Motor neuron (in vitro differentiated cells): ENCODE measurements around the gene PRIM2. TPM values are rescaled to one million over a fixed set of nuclear protein-coding genes. Genes with fewer than 3 reads are reported as not detected.
"Not testable (repeated sequence)": the region's sequence is repeated elsewhere in the genome, so short reads cannot be mapped to it uniquely, and the experiment has no call there.

Experiments used
- ATAC-seq, 8 experiments: fragments of 200-7000 bp; cut with Tn5 transposase; replicated peaks in 6 of 8; 2 replicates each; pipeline ENCODE4 v1.8.0; 2021; ENCODE audit warnings: mild to moderate bottlenecking in 8 of 8, moderate library complexity in 8 of 8
- H3K27ac ChIP-seq, 2 donors: fragments of 250-450 bp; sonication (Bioruptor Pico); 2 replicates each; pipeline ENCODE4 v1.9.0; 2021; ENCODE audit warnings: antibody characterized with exemption in 2 of 2, mild to moderate bottlenecking in 2 of 2, moderate library complexity in 1 of 2
- H3K4me1 ChIP-seq, 2 donors: fragments of 250-450 bp; sonication (Bioruptor Pico); replicated peaks in 1 of 2; 2 replicates each; pipeline ENCODE4 v1.6.1; 2021; ENCODE audit warnings: antibody characterized with exemption in 2 of 2, mild to moderate bottlenecking in 2 of 2, moderate library complexity in 1 of 2
- H3K4me3 ChIP-seq, 5 donors: fragments of 250-450 bp; sonication (Bioruptor Pico); 2 replicates each; pipeline ENCODE4 v1.9.0; 2021; ENCODE audit warnings: antibody characterized with exemption in 5 of 5, mild to moderate bottlenecking in 5 of 5, moderate library complexity in 4 of 5
- WGBS, 10 experiments: fragments of 450-650 bp; shearing (Covaris generic); methylation state at CpG; one replicate each; pipeline ENCODE4 v1.0.0; 2022; 5-methylcytosine and 5-hydroxymethylcytosine counted together
- in situ Hi-C, 9 experiments: fragments of 400-800 bp; cut with MboI; loops; one replicate each; pipeline ENCODE4 v1.15.0; 2021; ENCODE audit warnings: low sequenced_read_pairs in 9 of 9, low pct_unique_long_range_greater_than_20kb in 2 of 9; ENCODE audit not compliant: unreplicated experiment in 9 of 9
- total RNA-seq, 8 experiments: library from RNA; unstranded; fragments of 300-600 nt; gene quantifications; 2 replicates each; pipeline versions ENCODE4 v1.2.3 to v1.2.4, GENCODE V29; 2022

PRIM2 gene
- total RNA-seq, 8 experiments from 2014 or later: 4.4 to 28.3 (median 9.2) TPM

GRCh38 chr6:57572119-57572518 lies 254.7 kb downstream of the PRIM2 start:
- in situ Hi-C loops, H3K4me3 ChIP-seq, H3K4me1 ChIP-seq, H3K27ac ChIP-seq: not testable (repeated sequence)
- 92 to 100% (median 100%) methylated on average over 1 to 2 of the region's 4 CpGs; no CpG with 5 or more reads in 6 of the 10 experiments for WGBS, 10 experiments
- ATAC-seq: peak in 1 of 8 experiments; percentile 30

- H3K4me3 ChIP-seq, ATAC-seq, H3K4me1 ChIP-seq, H3K27ac ChIP-seq, in situ Hi-C loops: not testable (repeated sequence)
- WGBS, 10 experiments: no CpG with 5 or more reads among the region's 1 CpG
These were observed 255.4 kb downstream of the PRIM2 start for GRCh38 chr6:57572844-57573243.

- WGBS, 10 experiments: no CpG with 5 or more reads among the region's 1 CpG
- ATAC-seq, in situ Hi-C loops: not testable (repeated sequence)
These were observed 259.6 kb downstream of the PRIM2 start for GRCh38 chr6:57577023-57577422.

GRCh38 chr6:57579489-57579888 lies 262.1 kb downstream of the PRIM2 start:
- H3K27ac ChIP-seq, in situ Hi-C loops, H3K4me1 ChIP-seq, H3K4me3 ChIP-seq: not testable (repeated sequence)
- peak in 1 of 8 experiments; percentile 21 for ATAC-seq

More at GRCh38 chr6:57577023-57577422, 259.6 kb downstream of the PRIM2 start:
- H3K27ac ChIP-seq, H3K4me3 ChIP-seq, H3K4me1 ChIP-seq: not testable (repeated sequence)

GRCh38 chr6:57581586-57581985 lies 264.2 kb downstream of the PRIM2 start:
- peak in 1 of 8 experiments; percentile 34 for ATAC-seq
- H3K27ac ChIP-seq, H3K4me3 ChIP-seq, H3K4me1 ChIP-seq, in situ Hi-C loops: not testable (repeated sequence)
- 40 to 93% (median 87%) methylated on average over 1 to 2 of the region's 3 CpGs; no CpG with 5 or more reads in 6 of the 10 experiments for WGBS, 10 experiments

GRCh38 chr6:57601105-57601504 lies 283.7 kb downstream of the PRIM2 start:
- H3K4me1 ChIP-seq, H3K27ac ChIP-seq, in situ Hi-C loops, H3K4me3 ChIP-seq, ATAC-seq: not testable (repeated sequence)
- 74 to 90% (median 83%) methylated on average over 1 to 2 of the region's 3 CpGs; no CpG with 5 or more reads in 5 of the 10 experiments for WGBS, 10 experiments

- H3K27ac ChIP-seq, H3K4me3 ChIP-seq, H3K4me1 ChIP-seq, in situ Hi-C loops: not testable (repeated sequence)
- peak in 1 of 8 experiments; percentile 61 for ATAC-seq
These were observed 287.9 kb downstream of the PRIM2 start for GRCh38 chr6:57605303-57605702.

- H3K4me1 ChIP-seq, in situ Hi-C loops, ATAC-seq, H3K4me3 ChIP-seq, H3K27ac ChIP-seq: not testable (repeated sequence)
- WGBS, 10 experiments: no CpG with 5 or more reads among the region's 3 CpGs
These were observed 288.9 kb downstream of the PRIM2 start for GRCh38 chr6:57606331-57606730.

- in situ Hi-C loops, ATAC-seq, H3K27ac ChIP-seq, H3K4me1 ChIP-seq, H3K4me3 ChIP-seq: not testable (repeated sequence)
- WGBS, 10 experiments: no CpG with 5 or more reads among the region's 2 CpGs
These were observed 293.2 kb downstream of the PRIM2 start for GRCh38 chr6:57610612-57611011.

- H3K27ac ChIP-seq, in situ Hi-C loops, ATAC-seq, H3K4me1 ChIP-seq, H3K4me3 ChIP-seq: not testable (repeated sequence)
- WGBS, 10 experiments: 100% methylated on average over 1 to 2 of the region's 6 CpGs; no CpG with 5 or more reads in 8 of the 10 experiments
These were observed 301.5 kb downstream of the PRIM2 start for GRCh38 chr6:57618959-57619358.

- in situ Hi-C loops, H3K4me3 ChIP-seq, ATAC-seq, H3K4me1 ChIP-seq, H3K27ac ChIP-seq: not testable (repeated sequence)
- no CpG with 5 or more reads among the region's 1 CpG for WGBS, 10 experiments
These were observed 314.3 kb downstream of the PRIM2 start for GRCh38 chr6:57631773-57632172.

GRCh38 chr6:57658526-57658925 lies 341.1 kb downstream of the PRIM2 start:
- 60 to 100% (median 100%) methylated on average over 1 to 2 of the region's 2 CpGs; no CpG with 5 or more reads in 4 of the 10 experiments for WGBS, 10 experiments
- in situ Hi-C loops, H3K4me3 ChIP-seq, H3K27ac ChIP-seq, ATAC-seq, H3K4me1 ChIP-seq: not testable (repeated sequence)

- ATAC-seq, H3K4me3 ChIP-seq, H3K4me1 ChIP-seq, in situ Hi-C loops, H3K27ac ChIP-seq: not testable (repeated sequence)
- 40 to 100% (median 83%) methylated on average over 1 to 2 of the region's 2 CpGs; no CpG with 5 or more reads in 3 of the 10 experiments for WGBS, 10 experiments
These were observed 342.4 kb downstream of the PRIM2 start for GRCh38 chr6:57659794-57660193.

GRCh38 chr6:57660940-57661339 lies 343.5 kb downstream of the PRIM2 start:
- H3K4me3 ChIP-seq, H3K27ac ChIP-seq, in situ Hi-C loops, H3K4me1 ChIP-seq: not testable (repeated sequence)
- ATAC-seq: peak in 2 of 8 experiments; percentile 92 to 96
- WGBS, 10 experiments: 29 to 100% methylated on average over 1 of the region's 1 CpG; no CpG with 5 or more reads in 8 of the 10 experiments
